Measurements from ENCODE around the gene TBRG4.

DNA sequence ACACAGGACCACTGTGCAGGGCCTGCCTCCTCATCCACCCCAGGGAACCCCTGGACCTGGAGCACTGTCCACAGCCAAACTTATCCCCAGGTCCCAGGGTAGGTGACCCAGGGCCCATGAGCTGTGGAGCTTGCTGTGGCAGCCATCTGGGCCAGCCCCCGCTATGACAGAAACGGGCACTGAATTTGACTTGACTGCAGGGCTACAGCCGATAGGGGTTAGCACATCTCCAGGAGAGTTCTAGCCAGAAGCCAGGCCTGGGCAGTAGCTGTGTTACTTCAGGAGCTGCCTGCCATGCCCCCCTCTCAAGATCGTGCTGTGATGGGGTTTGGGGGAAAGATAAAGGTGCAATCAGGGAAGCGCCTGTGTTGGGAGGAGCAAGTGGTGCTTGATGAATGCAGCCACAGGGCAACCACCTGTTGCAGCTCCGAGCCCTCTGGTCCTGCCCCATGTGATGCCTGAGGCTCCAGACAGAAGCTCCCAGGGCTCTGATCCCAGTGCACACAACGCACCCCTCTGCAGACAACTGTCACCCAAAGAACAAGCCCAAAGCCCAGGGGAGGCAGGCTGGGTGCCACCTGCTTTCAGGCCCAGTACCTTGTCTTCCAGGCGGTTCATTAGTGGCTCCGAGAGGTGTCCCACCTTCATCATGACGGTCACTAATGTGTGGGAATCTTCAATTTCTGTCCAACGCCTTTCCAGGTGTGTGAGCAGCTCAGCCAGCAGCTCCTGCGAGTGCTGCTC lies 6.5 kb downstream of the TBRG4 start:
- TF ChIP-seq, protein P1, sequence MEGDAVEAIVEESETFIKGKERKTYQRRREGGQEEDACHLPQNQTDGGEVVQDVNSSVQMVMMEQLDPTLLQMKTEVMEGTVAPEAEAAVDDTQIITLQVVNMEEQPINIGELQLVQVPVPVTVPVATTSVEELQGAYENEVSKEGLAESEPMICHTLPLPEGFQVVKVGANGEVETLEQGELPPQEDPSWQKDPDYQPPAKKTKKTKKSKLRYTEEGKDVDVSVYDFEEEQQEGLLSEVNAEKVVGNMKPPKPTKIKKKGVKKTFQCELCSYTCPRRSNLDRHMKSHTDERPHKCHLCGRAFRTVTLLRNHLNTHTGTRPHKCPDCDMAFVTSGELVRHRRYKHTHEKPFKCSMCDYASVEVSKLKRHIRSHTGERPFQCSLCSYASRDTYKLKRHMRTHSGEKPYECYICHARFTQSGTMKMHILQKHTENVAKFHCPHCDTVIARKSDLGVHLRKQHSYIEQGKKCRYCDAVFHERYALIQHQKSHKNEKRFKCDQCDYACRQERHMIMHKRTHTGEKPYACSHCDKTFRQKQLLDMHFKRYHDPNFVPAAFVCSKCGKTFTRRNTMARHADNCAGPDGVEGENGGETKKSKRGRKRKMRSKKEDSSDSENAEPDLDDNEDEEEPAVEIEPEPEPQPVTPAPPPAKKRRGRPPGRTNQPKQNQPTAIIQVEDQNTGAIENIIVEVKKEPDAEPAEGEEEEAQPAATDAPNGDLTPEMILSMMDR (IDR thresholded peaks at IDR 0.05): no peak
- no peak for TF ChIP-seq POLR2AphosphoS5 (IDR thresholded peaks at IDR 0.05; ENCODE audit: insufficient read depth in 1 of 2, low read depth in 1 of 2)

Measured in vagina (tissue), 2 donors.